C4-2B (cell line): ENCODE results near the gene SAMMSON.

Experiments
- CTCF ChIP-seq: fragments of 450-650 bp; conservative IDR thresholded peaks from 2 replicates; pipeline ENCODE4 v1.5.1; 2017; ENCODE audit warnings: mild to moderate bottlenecking
- ZFX ChIP-seq: fragments of 450-650 bp; IDR thresholded peaks from 2 replicates; pipeline ENCODE4 v1.6.1; 2017

GRCh38 chr3:69972672-69973071 lies 26.9 kb upstream of the SAMMSON start:
- TF ChIP-seq CTCF (no peak), ZFX (no peak)
